A673 (cell line): Measurements from ENCODE around the gene GOLGA8Q. TPM values are rescaled to one million over a fixed set of nuclear protein-coding genes. Genes with fewer than 3 reads are reported as not detected.

Source experiments
- total RNA-seq: library from RNA; stranded (reverse); gene quantifications from 2 replicates; pipeline ENCODE4 v1.2.3, GENCODE V29; 2021

GOLGA8Q gene
- total RNA-seq, 1 experiment from 2014 or later, result 0.56 TPM

Other genes with a start within 250 kb of the GOLGA8Q start
- gene CHRFAM7A, start 158.5 kb upstream of the GOLGA8Q start, total RNA-seq, result 0.85 TPM in 1 of 2 replicates, not detected in the other
- 0.90 and 1.2 TPM in 2 replicates for gene GOLGA8R, start 137.8 kb upstream of the GOLGA8Q start, total RNA-seq
- gene GOLGA8H, start 52.0 kb downstream of the GOLGA8Q start, total RNA-seq, result 0.33 TPM in 1 of 2 replicates, not detected in the other